IMR-90 (cell line): Measurements from ENCODE around the gene CRTAP. TPM values are rescaled to one million over a fixed set of nuclear protein-coding genes. Genes with fewer than 3 reads are reported as not detected.

Source experiments
- ATAC-seq: fragments of 200-7000 bp; cut with Tn5 transposase; 2 replicates; pipeline ENCODE4 v1.9.1; 2020; ENCODE audit warnings: low read depth, mild to moderate bottlenecking, moderate library complexity
- BruUV-seq: library from RNA; stranded (reverse); fragments of 400-500 nt; replicated peaks from 2 replicates; lab custom pipeline; 2021; lab: Mats Ljungman, UMichigan
- CTCF ChIA-PET: fragments of 300-600 bp; formaldehyde crosslinking; extraction: SDS; loops from one replicate; lab custom pipeline; 2021; ENCODE audit warnings: antibody characterized with exemption; lab: Yijun Ruan, JAX
- POLR2A ChIA-PET: fragments of 300-600 bp; sonication (Branson Sonifier 250); formaldehyde crosslinking; loops from one replicate; lab custom pipeline; 2022; ENCODE audit warnings: antibody characterized with exemption; ENCODE audit not compliant: unreplicated experiment; lab: Charles Lee
- DNase-seq: peaks from one replicate; pipeline ENCODE4 v3.0.0; 2013
- H2AFZ ChIP-seq: replicated peaks from 2 replicates; pipeline ENCODE3; 2013; ENCODE audit warnings: low read length, mild to moderate bottlenecking; ENCODE audit not compliant: poor library complexity
- H2AK5ac ChIP-seq: 2 replicates; pipeline ENCODE4 v1.6.1; 2013; ENCODE audit warnings: low read depth, low read length, inconsistent platforms
- H2AK9ac ChIP-seq: replicated peaks from 2 replicates; pipeline ENCODE3; 2013; ENCODE audit warnings: mild to moderate bottlenecking, low read depth, low read length, moderate library complexity; ENCODE audit not compliant: poor library complexity
- H2BK120ac ChIP-seq: 2 replicates; pipeline ENCODE4 v1.6.1; 2013; ENCODE audit warnings: low read depth, low read length, inconsistent platforms
- H2BK15ac ChIP-seq: 3 replicates; pipeline ENCODE4 v1.6.1; 2013; ENCODE audit warnings: low read depth, low read length, inconsistent platforms
- H2BK20ac ChIP-seq: 2 replicates; pipeline ENCODE4 v1.6.1; 2013; ENCODE audit warnings: low read depth, mild to moderate bottlenecking, inconsistent platforms, low read length, moderate library complexity
- H2BK5ac ChIP-seq: 2 replicates; pipeline ENCODE4 v1.6.1; 2013; ENCODE audit warnings: mild to moderate bottlenecking, low read depth, low read length, inconsistent platforms; ENCODE audit not compliant: poor library complexity, severe bottlenecking
- H3K14ac ChIP-seq: replicated peaks from 2 replicates; pipeline ENCODE4 v1.6.1; 2013; ENCODE audit warnings: low read depth, low read length, inconsistent platforms
- H3K18ac ChIP-seq: 2 replicates; pipeline ENCODE4 v1.6.1; 2013; ENCODE audit warnings: low read depth, low read length, control low read depth
- H3K23ac ChIP-seq: 2 replicates; pipeline ENCODE4 v1.6.1; 2013; ENCODE audit warnings: low read depth, low read length, inconsistent platforms
- H3K27ac ChIP-seq: 2 replicates; pipeline ENCODE4 v1.5.1; 2013; ENCODE audit warnings: mild to moderate bottlenecking, control low read depth, low read length; ENCODE audit not compliant: insufficient read depth
- H3K27me3 ChIP-seq: 2 replicates; pipeline ENCODE4 v1.6.1; 2013; ENCODE audit warnings: low read length; ENCODE audit not compliant: control insufficient read depth, insufficient read depth
- H3K36me3 ChIP-seq: 2 replicates; pipeline ENCODE4 v1.6.1; 2013; ENCODE audit warnings: low read length, mixed read lengths; ENCODE audit not compliant: control insufficient read depth, insufficient read depth
- H3K4ac ChIP-seq: 2 replicates; pipeline ENCODE4 v1.6.1; 2013; ENCODE audit warnings: low read depth, low read length, inconsistent platforms
- H3K4me1 ChIP-seq: 2 replicates; pipeline ENCODE4 v1.6.1; 2013; ENCODE audit warnings: low read length, mixed read lengths; ENCODE audit not compliant: control insufficient read depth, insufficient read depth
- H3K4me2 ChIP-seq: 2 replicates; pipeline ENCODE4 v1.6.1; 2013; ENCODE audit warnings: low read depth, mild to moderate bottlenecking, control low read depth, low read length, moderate library complexity
- H3K4me3 ChIP-seq: 2 replicates; pipeline ENCODE4 v1.5.1; 2013; ENCODE audit warnings: low read depth, mild to moderate bottlenecking, control low read depth, low read length, moderate library complexity; ENCODE audit not compliant: insufficient read depth
- H3K56ac ChIP-seq: 2 replicates; pipeline ENCODE4 v1.6.1; 2013; ENCODE audit warnings: low read length, inconsistent platforms; ENCODE audit not compliant: insufficient read depth; ENCODE audit errors: extremely low read depth
- H3K79me1 ChIP-seq, 2 experiments: 2 replicates each; pipeline ENCODE4 v1.6.1; 2013; ENCODE audit warnings: low read length in 2 of 2, inconsistent platforms in 1 of 2, low read depth in 1 of 2
- H3K9ac ChIP-seq: 2 replicates; pipeline ENCODE4 v1.6.1; 2013; ENCODE audit warnings: low read depth, low read length, control low read depth
- H3K9me1 ChIP-seq: 2 replicates; pipeline ENCODE4 v1.6.1; 2013; ENCODE audit warnings: low read length, inconsistent platforms; ENCODE audit not compliant: insufficient read depth
- H3K9me3 ChIP-seq: 2 replicates; pipeline ENCODE4 v1.6.1; 2013; ENCODE audit warnings: low read length; ENCODE audit not compliant: control insufficient read depth, insufficient read depth
- H4K20me1 ChIP-seq: 2 replicates; pipeline ENCODE4 v1.6.1; 2013; ENCODE audit warnings: low read length, inconsistent platforms; ENCODE audit not compliant: insufficient read depth
- H4K5ac ChIP-seq: 2 replicates; pipeline ENCODE4 v1.6.1; 2013; ENCODE audit warnings: mild to moderate bottlenecking, low read depth, low read length, control low read depth
- H4K8ac ChIP-seq, 2 experiments: 2 replicates each; pipeline ENCODE4 v1.6.1; 2013; ENCODE audit warnings: low read depth in 2 of 2, low read length in 2 of 2, control low read depth in 1 of 2, inconsistent platforms in 1 of 2
- H4K91ac ChIP-seq: 2 replicates; pipeline ENCODE4 v1.6.1; 2013; ENCODE audit warnings: low read depth, low read length, inconsistent platforms; ENCODE audit not compliant: insufficient read depth
- MXI1 ChIP-seq: IDR thresholded peaks from 2 replicates; pipeline ENCODE4 v1.6.1; 2012; ENCODE audit warnings: low read depth, mild to moderate bottlenecking, low read length, moderate library complexity, borderline replicate concordance
- USF2 ChIP-seq: fragments of 150-350 bp; IDR thresholded peaks from 2 replicates; pipeline ENCODE4 v1.6.1; 2017; ENCODE audit warnings: mild to moderate bottlenecking, antibody characterized with exemption, low read length, low read depth
- WGBS, 2 experiments: methylation state at CpG; one replicate each; pipeline versions ENCODE4 v1.1.5 to v1.1.7; 2013; ENCODE audit warnings: missing lambda C conversion rate in 2 of 2; ENCODE audit not compliant: insufficient read length in 1 of 2; ENCODE audit errors: extremely low coverage in 2 of 2; 5-methylcytosine and 5-hydroxymethylcytosine counted together
- dilution Hi-C: fragments of 300-500 bp; cut with HindIII; formaldehyde crosslinking; loops from one replicate; pipeline ENCODE4 v1.14.3; 2018; ENCODE audit warnings: low sequenced_read_pairs; ENCODE audit not compliant: unreplicated experiment
- in situ Hi-C: fragments of 300-500 bp; cut with MboI; formaldehyde crosslinking; loops from 3 replicates; pipeline ENCODE4 v1.14.3; 2019; ENCODE audit warnings: low sequenced_read_pairs, inconsistent platforms, mixed read lengths
- intact Hi-C: fragments of 100-400 bp; cut with micrococcal nuclease; formaldehyde crosslinking; loops from 2 replicates; pipeline ENCODE4 v1.10.0; 2022
- polyA plus RNA-seq, 3 experiments: library from polyadenylated mRNA; depleted of rRNA; stranded (reverse); fragments of >200 nt; gene quantifications; 2 replicates each; pipeline ENCODE4 v1.2.3, GENCODE V29; 2012; ENCODE audit warnings: low replicate concordance in 1 of 3
- total RNA-seq: library from RNA; depleted of rRNA; stranded (reverse); fragments of >200 nt; gene quantifications from 2 replicates; pipeline ENCODE4 v1.2.3, GENCODE V29; 2012

The CRTAP gene
- total and polyA plus RNA-seq, 2 of the 4 experiments (the other 2 are of a cell fraction), result 108 to 205 TPM

- H3K9me3 ChIP-seq, result no peaks in the 10 kb centered on the region
- no peak overlapping the region for H2BK120ac ChIP-seq
- no peaks in the 10 kb centered on the region; the same call in 1 of the 2 replicates for H3K9me1 ChIP-seq
- H2AK9ac ChIP-seq, result no peak overlapping the region
- H2AFZ ChIP-seq, result no peak overlapping the region
- no peak overlapping the region for H3K4me2 ChIP-seq
- DNase-seq (peak; percentile 21), ATAC-seq (peak; percentile 33; the same call in 1 of the 2 replicates)
- BruUV-seq, result no TSS peak
- H2BK15ac ChIP-seq, result no peak overlapping the region
- H3K79me1 ChIP-seq, result peaks cover 3 to 26% of the 10 kb centered on the region in 2 experiments; a peak in 3 of 4 replicates
- in situ Hi-C loops (no loop called here), dilution Hi-C loops (loop anchor here (25.0 kb wide), 1 partner anchor 259 kb away; no protein-coding TSS in a partner anchor), intact Hi-C loops (no loop called here)
- H2AK5ac ChIP-seq, result no peak overlapping the region
- ChIA-PET CTCF (interaction anchor here (0.7 to 4.0 kb wide), 2 partner anchors 127 to 244 kb away, joined by 4 to 66 read pairs; no protein-coding TSS in a partner anchor), POLR2A (interaction anchor here (0.6 kb wide), 1 partner anchor 59 kb away, joined by 3 read pairs; no protein-coding TSS in a partner anchor)
- H4K5ac ChIP-seq, result no peak overlapping the region
- H3K4me1 ChIP-seq, result peaks cover 4% of the 10 kb centered on the region
- no peak overlapping the region for H3K4me3 ChIP-seq
- WGBS, 2 experiments, result no CpG with 5 or more reads among the region's 1 CpG
- no peak overlapping the region for H3K14ac ChIP-seq
- peaks cover 29% of the 10 kb centered on the region for H3K36me3 ChIP-seq
- no peak overlapping the region for H3K18ac ChIP-seq
- H2BK20ac ChIP-seq, result no peak overlapping the region
- no peak overlapping the region for H3K4ac ChIP-seq
- TF ChIP-seq MXI1 (no peak), USF2 (peak; percentile 87)
- H2BK5ac ChIP-seq, result no peak overlapping the region
- H3K56ac ChIP-seq, result no peak overlapping the region
- H3K27me3 ChIP-seq, result no peaks in the 10 kb centered on the region
- H4K20me1 ChIP-seq, result peaks cover 13% of the 10 kb centered on the region; the same call in 1 of the 2 replicates
- H4K91ac ChIP-seq, result no peak overlapping the region
- H3K27ac ChIP-seq, result no peak overlapping the region
- H3K23ac ChIP-seq, result no peak overlapping the region
- H3K9ac ChIP-seq, result no peak overlapping the region
- H4K8ac ChIP-seq, result peak overlapping the region in 1 of 2 experiments; percentile 32; a peak in 2 of 4 replicates
Measured at GRCh38 chr3:33128706-33129105, 14.9 kb downstream of the CRTAP start.
